ENCODE results near the gene TBRG4.
A peak's percentile ranks its signal among the peaks of the same experiment; 100 is the strongest.

Gene TBRG4

GRCh38 chr7:45073031-45073785, 38.3 kb downstream of the TBRG4 start:
- peak; percentile 28 to 45 for DNase-seq

- DNase-seq = peak; percentile 43 to 63
Observed at GRCh38 chr7:45072131-45073030, 39.1 kb downstream of the TBRG4 start.

DNA sequence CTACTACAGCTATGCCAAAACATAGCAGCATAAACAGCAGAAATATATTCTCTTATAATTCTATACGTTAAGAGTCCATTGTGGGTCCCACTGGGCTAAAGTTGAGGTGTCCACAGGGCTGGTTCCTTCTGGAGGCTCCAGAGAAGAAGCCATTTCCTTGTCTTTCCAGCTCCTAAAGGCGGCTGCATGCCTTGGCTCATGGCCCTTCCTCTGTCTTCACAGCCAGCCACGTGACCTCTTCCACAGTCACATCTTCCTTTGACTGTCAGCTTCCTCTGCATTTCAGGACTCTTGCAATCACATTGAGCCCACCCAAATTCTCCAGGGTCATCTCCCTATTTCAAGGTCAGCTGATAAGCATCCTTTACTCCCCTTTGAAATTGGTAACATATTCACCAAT, 40.0 kb downstream of the TBRG4 start:
- DNase-seq = peak; percentile 24 to 40

- no peak for DNase-seq
Observed at GRCh38 chr7:45070254-45070642, 41.2 kb downstream of the TBRG4 start.

- DNase-seq = no peak
Observed at GRCh38 chr7:45069444-45070253, 41.8 kb downstream of the TBRG4 start.

GRCh38 chr7:45068236-45069023, 43.1 kb downstream of the TBRG4 start:
- DNase-seq = no peak

- DNase-seq = no peak
Observed at GRCh38 chr7:45067582-45067981, 43.9 kb downstream of the TBRG4 start.

DNA sequence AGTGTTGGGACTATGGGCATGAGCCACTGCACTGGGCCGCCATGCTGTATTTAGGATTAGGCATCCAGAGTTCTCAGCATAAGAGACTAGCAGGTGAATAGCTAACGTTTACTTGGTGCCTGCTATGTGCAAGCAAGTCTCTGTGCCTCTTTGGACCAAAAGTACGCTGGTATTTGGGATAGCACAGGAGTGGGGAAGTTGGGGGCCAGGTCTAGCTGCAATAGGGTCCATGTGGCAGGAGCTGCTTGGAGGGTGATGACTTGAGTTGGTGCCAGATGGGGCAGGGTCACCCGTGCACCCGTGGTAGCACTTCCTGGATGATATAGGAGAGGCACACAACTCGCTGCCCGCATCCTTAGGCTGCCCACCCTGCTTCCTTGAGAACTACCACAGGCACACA, 45.1 kb downstream of the TBRG4 start:
- DNase-seq = no peak

GRCh38 chr7:45065031-45065995, 46.2 kb downstream of the TBRG4 start:
- DNase-seq = no peak

- DNase-seq = no peak
Observed at GRCh38 chr7:45064047-45064725, 47.3 kb downstream of the TBRG4 start.

- DNase-seq = peak in 1 of 2 donors; percentile 15
Observed at GRCh38 chr7:45061806-45062425, 49.6 kb downstream of the TBRG4 start.

DNA sequence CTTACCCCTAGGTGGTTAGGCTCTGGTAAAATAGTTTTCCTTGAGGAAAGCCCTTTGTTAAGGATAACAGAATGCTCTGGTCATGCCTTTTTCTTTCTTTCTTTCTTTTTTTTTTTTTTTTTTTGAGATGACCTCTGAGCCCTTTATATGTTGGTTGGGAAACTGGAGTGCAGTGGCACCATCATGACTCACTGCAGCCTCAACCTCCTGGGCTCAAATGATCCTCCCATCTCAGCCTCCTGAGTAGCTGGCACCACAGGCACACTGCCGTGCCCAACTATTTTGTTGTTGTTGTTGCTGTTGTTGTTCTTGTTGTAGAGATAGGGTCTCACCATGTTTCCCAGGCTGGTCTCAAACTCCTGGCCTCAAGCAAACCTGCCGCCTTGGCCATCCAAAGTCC, 50.1 kb downstream of the TBRG4 start:
- no peak for DNase-seq

DNA sequence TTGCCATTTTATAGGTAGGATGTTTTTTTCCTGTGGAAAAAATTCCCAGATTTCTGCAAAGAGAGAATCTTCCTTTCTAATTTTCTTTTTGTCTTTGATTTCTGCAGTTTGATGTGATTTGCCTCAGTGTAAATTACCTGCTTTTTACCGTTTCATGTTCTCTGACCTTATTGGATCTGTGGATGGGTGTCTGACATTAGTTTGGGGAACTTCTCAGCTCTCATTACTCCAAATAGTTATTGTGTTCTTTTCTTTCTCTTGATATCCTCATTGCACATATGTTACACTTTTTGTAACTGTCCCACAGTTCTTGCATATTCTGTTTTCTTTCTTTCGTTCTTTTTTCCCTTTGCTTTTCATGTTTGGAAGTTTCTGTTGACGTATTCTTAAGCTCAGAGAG, 51.2 kb downstream of the TBRG4 start:
- no peak for DNase-seq

DNA sequence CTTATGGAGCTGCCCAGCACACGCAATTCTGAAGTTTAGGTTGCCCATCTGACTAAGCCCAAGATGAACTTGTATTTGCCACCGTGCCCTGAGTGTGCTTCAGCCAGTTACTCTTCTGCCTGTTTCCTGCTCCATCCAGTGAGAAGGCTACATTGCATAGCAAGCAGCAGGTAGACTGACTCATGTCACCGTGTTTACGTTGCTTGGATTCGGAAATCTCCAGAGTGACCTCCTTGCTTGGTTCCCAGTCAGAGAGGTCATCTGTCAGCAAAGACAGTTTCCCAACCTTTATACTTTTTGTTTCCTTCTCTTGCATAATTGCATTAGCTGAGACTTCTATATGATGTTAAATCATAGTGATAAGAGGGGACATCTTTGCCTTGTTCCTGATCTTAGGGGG, 53.6 kb downstream of the TBRG4 start:
- DNase-seq = peak in 1 of 2 donors; percentile 9

DNA sequence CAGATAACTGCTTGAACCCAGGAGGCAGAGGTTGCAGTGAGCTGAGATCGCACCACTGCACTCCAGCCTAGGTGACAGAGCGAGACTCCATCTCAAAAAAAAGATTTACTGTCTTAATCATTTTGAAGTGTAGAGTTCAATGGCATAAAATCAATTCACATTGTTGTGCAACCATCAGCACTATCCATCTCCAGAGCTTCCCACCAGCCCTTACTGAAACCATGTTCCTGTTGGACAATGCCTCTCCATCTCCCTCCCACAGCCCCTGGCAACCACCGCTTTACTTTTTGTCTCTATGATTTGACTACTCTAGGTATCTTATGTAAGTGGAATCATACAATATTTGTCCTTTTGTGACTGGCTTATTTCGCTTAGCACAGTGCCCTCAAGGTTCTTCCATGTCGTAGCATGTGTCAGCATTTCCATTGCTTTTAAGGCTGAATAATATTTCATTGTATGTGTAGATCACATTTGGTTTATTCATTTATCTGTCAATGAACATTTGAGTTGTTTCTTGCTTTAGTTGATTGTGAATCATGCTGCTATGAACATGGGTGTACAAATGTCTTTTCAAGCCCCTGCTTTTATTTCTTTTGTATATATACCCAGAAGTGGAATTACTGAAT, 55.8 kb downstream of the TBRG4 start:
- DNase-seq = no peak

DNA sequence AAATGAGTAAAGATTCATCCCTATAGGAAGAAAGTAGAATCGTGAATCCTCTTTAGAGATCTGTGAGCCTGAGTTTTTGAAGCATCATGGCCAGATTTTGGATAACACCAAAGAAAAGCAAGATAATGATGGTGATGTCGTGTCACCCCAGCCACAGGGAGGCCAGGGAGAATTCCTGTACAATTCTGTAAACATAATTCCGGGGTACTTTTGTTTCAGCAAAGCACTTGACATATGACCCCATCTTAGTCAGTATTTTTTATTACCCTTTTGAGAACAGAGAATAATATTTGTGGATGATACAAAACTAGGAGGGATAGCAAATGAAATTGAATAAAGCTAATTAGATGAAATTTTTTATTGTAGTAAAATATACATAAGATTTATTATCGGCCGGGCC, 56.5 kb downstream of the TBRG4 start:
- DNase-seq = no peak

DNA sequence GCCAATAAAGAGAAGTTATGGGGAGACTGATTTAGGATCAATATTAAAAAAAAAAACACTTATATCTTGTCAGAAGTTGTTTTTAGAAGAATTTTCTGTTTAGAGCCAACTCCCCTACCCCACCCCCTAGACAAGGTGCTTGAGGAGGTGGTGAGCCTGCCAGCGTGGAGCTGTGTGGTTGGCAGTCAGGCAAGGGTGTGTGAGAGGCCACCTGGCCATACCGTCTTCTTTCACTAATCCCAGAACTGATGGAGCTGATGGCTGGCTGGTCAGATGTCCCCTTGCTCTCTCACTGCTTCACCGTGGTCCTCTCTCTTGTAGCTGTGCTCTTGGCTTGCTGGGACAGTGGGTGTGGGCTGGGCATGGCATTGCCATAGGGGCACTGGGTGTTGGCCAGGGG, 57.1 kb downstream of the TBRG4 start:
- DNase-seq = no peak

- no peak for DNase-seq
Observed at GRCh38 chr7:45053941-45054340, 57.6 kb downstream of the TBRG4 start.

- DNase-seq = no peak
Observed at GRCh38 chr7:45053401-45053800, 58.1 kb downstream of the TBRG4 start.
